Stimulated activated effector memory CD8-positive, alpha-beta T cell treated with anti-CD3 and anti-CD28 coated beads, Interleukin-12 subunit alpha, Interleukin-12 subunit beta, amount 100 ng/mL, for 72 hours (primary cell): ENCODE data around the gene COBL.

ENCODE experiments used
- ATAC-seq: fragments of 150-1000 bp; cut with Tn5 transposase; 2 replicates; pipeline ENCODE4 v1.10.0; 2021
- DNase-seq, 2 donors: peaks; one replicate each; pipeline ENCODE4 v3.0.0; 2021 to 2022; ENCODE audit warnings: low spot score in 2 of 2
- H3K27ac Mint-ChIP-seq: one replicate; pipeline ENCODE4 v1.8.0; 2022; ENCODE audit warnings: mild to moderate bottlenecking, mixed read lengths
- H3K36me3 Mint-ChIP-seq: one replicate; pipeline ENCODE4 v1.8.0; 2022; ENCODE audit warnings: mild to moderate bottlenecking, mixed read lengths
- H3K4me1 Mint-ChIP-seq: one replicate; pipeline ENCODE4 v1.8.0; 2022; ENCODE audit warnings: mixed read lengths
- H3K4me3 Mint-ChIP-seq: one replicate; pipeline ENCODE4 v1.8.0; 2022; ENCODE audit warnings: mild to moderate bottlenecking, mixed read lengths
- H3K9me3 Mint-ChIP-seq: one replicate; pipeline ENCODE4 v1.8.0; 2022; ENCODE audit warnings: mixed read lengths

The COBL gene

GRCh38 chr7:51230723-51231122 lies 85.9 kb downstream of the COBL start:
- no peak overlapping the region for H3K27ac Mint-ChIP-seq
- DNase-seq (no peak), ATAC-seq (no peak)
- H3K4me3 Mint-ChIP-seq = no peak overlapping the region
- no peaks in the 10 kb centered on the region for H3K4me1 Mint-ChIP-seq
- H3K9me3 Mint-ChIP-seq = peaks cover 2% of the 10 kb centered on the region
- H3K36me3 Mint-ChIP-seq = no peaks in the 10 kb centered on the region

- no peak for DNase-seq
- H3K27ac Mint-ChIP-seq = no peak overlapping the region
- H3K9me3 Mint-ChIP-seq = peaks cover 2% of the 10 kb centered on the region
- H3K4me1 Mint-ChIP-seq = no peaks in the 10 kb centered on the region
- ATAC-seq = no peak
- H3K36me3 Mint-ChIP-seq = no peaks in the 10 kb centered on the region
- H3K4me3 Mint-ChIP-seq = no peak overlapping the region
Observed at GRCh38 chr7:51230324-51230625, 86.3 kb downstream of the COBL start.

- ATAC-seq (no peak), DNase-seq (no peak)
- no peak overlapping the region for H3K4me3 Mint-ChIP-seq
- no peaks in the 10 kb centered on the region for H3K36me3 Mint-ChIP-seq
- H3K4me1 Mint-ChIP-seq = no peaks in the 10 kb centered on the region
- peaks cover 2% of the 10 kb centered on the region for H3K9me3 Mint-ChIP-seq
- H3K27ac Mint-ChIP-seq = no peak overlapping the region
Observed at GRCh38 chr7:51229620-51230323, 86.8 kb downstream of the COBL start.

GRCh38 chr7:51229106-51229537 lies 87.5 kb downstream of the COBL start:
- Mint-ChIP-seq H3K4me1 (no peaks in the 10 kb centered on the region), H3K36me3 (no peaks in the 10 kb centered on the region), H3K9me3 (peaks cover 2% of the 10 kb centered on the region), H3K4me3 (no peak overlapping the region), H3K27ac (no peak overlapping the region)
- no peak for DNase-seq
- no peak for ATAC-seq

- DNase-seq (no peak), ATAC-seq (no peak)
- no peaks in the 10 kb centered on the region for H3K4me1 Mint-ChIP-seq
- peaks cover 2% of the 10 kb centered on the region for H3K9me3 Mint-ChIP-seq
- H3K27ac Mint-ChIP-seq = no peak overlapping the region
- no peaks in the 10 kb centered on the region for H3K36me3 Mint-ChIP-seq
- no peak overlapping the region for H3K4me3 Mint-ChIP-seq
Observed at GRCh38 chr7:51228386-51228958, 88.1 kb downstream of the COBL start.

GRCh38 chr7:51227861-51228260 lies 88.7 kb downstream of the COBL start:
- Mint-ChIP-seq H3K9me3 (peaks cover 2% of the 10 kb centered on the region), H3K4me1 (no peaks in the 10 kb centered on the region), H3K36me3 (no peaks in the 10 kb centered on the region), H3K27ac (no peak overlapping the region), H3K4me3 (no peak overlapping the region)
- ATAC-seq (no peak), DNase-seq (no peak)

GRCh38 chr7:51226916-51227535 lies 89.6 kb downstream of the COBL start:
- no peak for DNase-seq
- H3K4me1 Mint-ChIP-seq = no peaks in the 10 kb centered on the region
- no peaks in the 10 kb centered on the region for H3K36me3 Mint-ChIP-seq
- no peak overlapping the region for H3K4me3 Mint-ChIP-seq
- H3K9me3 Mint-ChIP-seq = peaks cover 2% of the 10 kb centered on the region
- no peak for ATAC-seq
- H3K27ac Mint-ChIP-seq = no peak overlapping the region

- DNase-seq = no peak
- no peak overlapping the region for H3K4me3 Mint-ChIP-seq
- peaks cover 2% of the 10 kb centered on the region for H3K9me3 Mint-ChIP-seq
- H3K4me1 Mint-ChIP-seq = no peaks in the 10 kb centered on the region
- H3K36me3 Mint-ChIP-seq = no peaks in the 10 kb centered on the region
- H3K27ac Mint-ChIP-seq = no peak overlapping the region
- ATAC-seq = no peak
Observed at GRCh38 chr7:51226063-51226755, 90.4 kb downstream of the COBL start.

- no peaks in the 10 kb centered on the region for H3K9me3 Mint-ChIP-seq
- no peak for DNase-seq
Observed at GRCh38 chr7:51224811-51225595, 91.6 kb downstream of the COBL start.

GRCh38 chr7:51223505-51223904 lies 93.1 kb downstream of the COBL start:
- no peak for ATAC-seq
- Mint-ChIP-seq H3K4me1 (no peaks in the 10 kb centered on the region), H3K27ac (no peak overlapping the region), H3K9me3 (no peaks in the 10 kb centered on the region), H3K4me3 (no peak overlapping the region), H3K36me3 (no peaks in the 10 kb centered on the region)
- DNase-seq = no peak

More at GRCh38 chr7:51224811-51225595, 91.6 kb downstream of the COBL start:
- ATAC-seq = no peak
- Mint-ChIP-seq H3K4me3 (no peak overlapping the region), H3K4me1 (no peaks in the 10 kb centered on the region), H3K27ac (no peak overlapping the region), H3K36me3 (no peaks in the 10 kb centered on the region)

GRCh38 chr7:51222916-51223315 lies 93.7 kb downstream of the COBL start:
- Mint-ChIP-seq H3K9me3 (no peaks in the 10 kb centered on the region), H3K4me3 (no peak overlapping the region), H3K27ac (no peak overlapping the region), H3K36me3 (no peaks in the 10 kb centered on the region), H3K4me1 (no peaks in the 10 kb centered on the region)
- DNase-seq (no peak), ATAC-seq (peak; percentile 6)

GRCh38 chr7:51220226-51220625 lies 96.4 kb downstream of the COBL start:
- no peaks in the 10 kb centered on the region for H3K9me3 Mint-ChIP-seq
- DNase-seq (no peak), ATAC-seq (no peak)
- no peak overlapping the region for H3K4me3 Mint-ChIP-seq
- no peak overlapping the region for H3K27ac Mint-ChIP-seq
- no peaks in the 10 kb centered on the region for H3K36me3 Mint-ChIP-seq
- no peaks in the 10 kb centered on the region for H3K4me1 Mint-ChIP-seq

- no peak for DNase-seq
- H3K9me3 Mint-ChIP-seq = no peaks in the 10 kb centered on the region
- H3K27ac Mint-ChIP-seq = no peak overlapping the region
- H3K4me1 Mint-ChIP-seq = no peaks in the 10 kb centered on the region
- peak; percentile 23 for ATAC-seq
- H3K36me3 Mint-ChIP-seq = no peaks in the 10 kb centered on the region
- no peak overlapping the region for H3K4me3 Mint-ChIP-seq
Observed at GRCh38 chr7:51219261-51219988, 97.2 kb downstream of the COBL start.

- no peak for ATAC-seq
- Mint-ChIP-seq H3K27ac (no peak overlapping the region), H3K4me3 (no peak overlapping the region), H3K4me1 (no peaks in the 10 kb centered on the region), H3K36me3 (no peaks in the 10 kb centered on the region), H3K9me3 (no peaks in the 10 kb centered on the region)
- DNase-seq = no peak
Observed at GRCh38 chr7:51217804-51218203, 98.8 kb downstream of the COBL start.

- Mint-ChIP-seq H3K4me3 (no peak overlapping the region), H3K27ac (no peak overlapping the region)
Observed at GRCh38 chr7:51214098-51214497, 102.5 kb downstream of the COBL start.

More at GRCh38 chr7:51214098-51214497, 102.5 kb downstream of the COBL start:
- Mint-ChIP-seq H3K4me1 (peaks cover 4% of the 10 kb centered on the region), H3K36me3 (no peaks in the 10 kb centered on the region), H3K9me3 (no peaks in the 10 kb centered on the region)
- DNase-seq = no peak
- no peak for ATAC-seq
